PC-9 (cell line): ENCODE measurements around the gene RNF166.

ENCODE experiments used
- CTCF ChIP-seq: fragments of 200-600 bp; sonication (generic); conservative IDR thresholded peaks from 2 replicates; pipeline ENCODE4 v1.6.1; 2017; ENCODE audit warnings: mixed run types, antibody characterized with exemption, mild to moderate bottlenecking, moderate library complexity
- EZH2 ChIP-seq: fragments of 200-600 bp; sonication (generic); IDR thresholded peaks from 2 replicates; pipeline ENCODE4 v1.8.0; 2017; ENCODE audit warnings: antibody characterized with exemption, low read depth

- TF ChIP-seq CTCF (no peak), EZH2 (no peak)
Measured at GRCh38 chr16:88738151-88739084, 32.2 kb upstream of the RNF166 start.
